ENCODE results near the gene MAP6D1. TPM values are rescaled to one million over a fixed set of nuclear protein-coding genes. Genes with fewer than 3 reads are reported as not detected.
"Not testable (repeated sequence)": the region's sequence is repeated elsewhere in the genome, so short reads cannot be mapped to it uniquely, and the experiment has no call there.

MAP6D1 gene
- total RNA-seq, 2 donors from 2014 or later = 0.98 TPM; not detected in 1

DNA sequence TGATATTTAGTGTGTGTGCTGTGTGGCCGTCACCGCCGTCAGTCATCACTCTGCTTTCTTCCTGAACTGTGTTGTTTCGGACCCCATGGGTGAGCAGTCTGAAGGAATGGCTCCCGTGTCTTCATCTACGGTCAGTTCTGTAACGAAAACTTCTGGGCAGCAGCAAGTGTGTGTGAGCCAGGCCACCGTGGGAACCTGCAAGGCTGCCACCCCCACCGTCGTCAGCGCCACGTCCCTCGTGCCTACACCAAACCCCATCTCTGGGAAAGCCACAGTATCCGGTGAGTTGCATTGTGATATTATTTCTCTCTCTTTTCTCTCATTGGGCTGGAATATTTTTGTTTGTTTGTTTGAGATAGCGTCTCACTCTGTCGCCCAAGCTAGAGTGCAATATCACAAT lies 34.7 kb downstream of the MAP6D1 start:
- no peak overlapping the region for H3K27ac ChIP-seq
- DNase-seq = no peak
- no peaks in the 10 kb centered on the region for H3K9me3 ChIP-seq
- no peaks in the 10 kb centered on the region for H3K36me3 ChIP-seq
- no peaks in the 10 kb centered on the region for H3K4me1 ChIP-seq
- intact Hi-C loops (cut with DNase I) = no loop called here
- no peak overlapping the region for H3K4me3 ChIP-seq
- TF ChIP-seq, protein P1, sequence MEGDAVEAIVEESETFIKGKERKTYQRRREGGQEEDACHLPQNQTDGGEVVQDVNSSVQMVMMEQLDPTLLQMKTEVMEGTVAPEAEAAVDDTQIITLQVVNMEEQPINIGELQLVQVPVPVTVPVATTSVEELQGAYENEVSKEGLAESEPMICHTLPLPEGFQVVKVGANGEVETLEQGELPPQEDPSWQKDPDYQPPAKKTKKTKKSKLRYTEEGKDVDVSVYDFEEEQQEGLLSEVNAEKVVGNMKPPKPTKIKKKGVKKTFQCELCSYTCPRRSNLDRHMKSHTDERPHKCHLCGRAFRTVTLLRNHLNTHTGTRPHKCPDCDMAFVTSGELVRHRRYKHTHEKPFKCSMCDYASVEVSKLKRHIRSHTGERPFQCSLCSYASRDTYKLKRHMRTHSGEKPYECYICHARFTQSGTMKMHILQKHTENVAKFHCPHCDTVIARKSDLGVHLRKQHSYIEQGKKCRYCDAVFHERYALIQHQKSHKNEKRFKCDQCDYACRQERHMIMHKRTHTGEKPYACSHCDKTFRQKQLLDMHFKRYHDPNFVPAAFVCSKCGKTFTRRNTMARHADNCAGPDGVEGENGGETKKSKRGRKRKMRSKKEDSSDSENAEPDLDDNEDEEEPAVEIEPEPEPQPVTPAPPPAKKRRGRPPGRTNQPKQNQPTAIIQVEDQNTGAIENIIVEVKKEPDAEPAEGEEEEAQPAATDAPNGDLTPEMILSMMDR (IDR thresholded peaks at IDR 0.05) = no peak
- no peaks in the 10 kb centered on the region for H3K27me3 ChIP-seq
- H3K9ac ChIP-seq (ENCODE audit: low read depth in 2 of 2, low read length in 2 of 2) = no peak overlapping the region

DNA sequence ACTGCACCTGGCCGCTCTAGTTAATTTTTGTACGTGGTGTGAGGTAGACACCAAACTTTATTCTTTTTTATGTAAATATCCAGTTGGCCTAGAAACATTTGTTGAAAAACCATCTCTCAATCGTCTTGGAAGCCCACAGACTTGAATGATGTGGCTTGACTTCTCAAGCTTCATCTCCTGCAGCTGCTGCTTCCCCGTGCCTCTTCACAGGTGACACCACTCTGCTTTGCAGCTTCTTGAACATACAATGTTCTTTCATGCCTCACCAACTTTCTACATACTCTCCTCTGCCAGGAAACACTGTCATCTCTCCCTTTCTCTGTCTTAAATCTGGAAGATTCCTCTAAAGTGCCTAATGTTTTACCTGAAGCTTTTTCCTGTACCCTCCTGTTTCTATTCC lies 35.6 kb downstream of the MAP6D1 start:
- TF ChIP-seq, protein P1 (IDR thresholded peaks at IDR 0.05) = no peak
- no peak for DNase-seq
- intact Hi-C loops (cut with DNase I) = no loop called here
- H3K9me3 ChIP-seq = no peaks in the 10 kb centered on the region
- H3K36me3 ChIP-seq = no peaks in the 10 kb centered on the region
- H3K27me3 ChIP-seq = no peaks in the 10 kb centered on the region
- H3K4me3 ChIP-seq = no peak overlapping the region
- no peaks in the 10 kb centered on the region for H3K4me1 ChIP-seq
- no peak overlapping the region for H3K27ac ChIP-seq
- H3K9ac ChIP-seq (ENCODE audit: low read depth in 2 of 2, low read length in 2 of 2) = no peak overlapping the region

DNA sequence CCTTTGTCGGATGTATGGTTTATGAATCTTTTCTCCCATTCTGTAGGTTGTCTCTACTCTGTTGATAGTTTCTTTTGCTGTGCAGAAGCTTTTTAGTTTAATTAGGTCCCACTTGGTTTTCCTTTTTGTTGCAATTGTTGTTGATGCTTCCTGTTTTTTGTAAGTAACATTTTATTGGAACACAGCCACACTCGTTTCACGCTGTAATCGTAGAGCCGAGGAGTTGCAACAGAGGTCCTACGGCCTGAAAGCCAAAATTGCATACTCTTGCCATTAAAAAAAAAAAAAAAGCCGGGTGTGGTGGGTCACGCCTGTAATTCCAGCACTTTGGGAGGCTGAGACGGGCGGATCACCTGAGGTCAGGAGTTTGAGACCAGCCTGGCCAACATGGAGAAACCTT lies 40.9 kb downstream of the MAP6D1 start:
- H3K27me3 ChIP-seq; H3K36me3 ChIP-seq; H3K9ac ChIP-seq (ENCODE audit: low read depth in 2 of 2, low read length in 2 of 2); DNase-seq; H3K27ac ChIP-seq; intact Hi-C loops (cut with DNase I); H3K4me1 ChIP-seq; H3K4me3 ChIP-seq; H3K9me3 ChIP-seq: not testable (repeated sequence)

DNA sequence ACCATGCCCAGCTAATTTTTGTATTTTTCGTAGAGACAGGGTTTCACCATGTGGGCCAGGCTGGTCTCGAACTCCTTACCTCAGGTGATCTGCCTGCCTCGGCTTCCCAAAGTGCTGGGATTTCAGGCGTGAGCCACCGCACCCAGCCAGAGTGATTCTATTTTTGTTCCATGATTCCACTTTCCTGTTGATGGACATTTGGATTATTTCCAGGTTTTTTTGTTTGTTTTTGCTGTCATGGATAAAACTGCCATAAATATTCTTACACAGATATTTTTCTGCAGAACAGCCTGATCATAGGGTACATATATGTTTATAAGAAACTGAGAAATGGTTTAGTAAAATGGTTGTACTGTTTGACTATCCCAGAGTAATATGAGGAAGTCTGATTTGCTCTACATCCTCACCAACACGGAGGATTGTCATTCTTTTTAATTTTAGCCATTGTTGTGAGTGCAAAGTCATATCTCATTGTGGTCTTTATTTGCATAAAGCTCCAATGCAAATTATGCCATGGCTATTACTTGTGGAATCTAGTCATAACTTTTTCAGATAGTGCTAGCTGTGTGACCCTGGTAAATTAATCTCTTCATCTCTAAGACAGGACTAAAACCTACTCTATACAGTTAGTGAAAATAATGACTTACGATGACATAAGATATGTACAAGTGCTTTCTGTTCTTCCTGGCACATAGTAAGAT lies 42.7 kb downstream of the MAP6D1 start:
- no peak overlapping the region for H3K4me3 ChIP-seq
- H3K4me1 ChIP-seq = no peaks in the 10 kb centered on the region
- H3K36me3 ChIP-seq = no peaks in the 10 kb centered on the region
- DNase-seq = no peak
- intact Hi-C loops (cut with DNase I) = no loop called here
- no peak overlapping the region for H3K27ac ChIP-seq
- TF ChIP-seq, protein P1 (IDR thresholded peaks at IDR 0.05) = no peak
- no peak overlapping the region for H3K9ac ChIP-seq (ENCODE audit: low read depth in 2 of 2, low read length in 2 of 2)
- H3K9me3 ChIP-seq = no peaks in the 10 kb centered on the region
- H3K27me3 ChIP-seq = no peaks in the 10 kb centered on the region

DNA sequence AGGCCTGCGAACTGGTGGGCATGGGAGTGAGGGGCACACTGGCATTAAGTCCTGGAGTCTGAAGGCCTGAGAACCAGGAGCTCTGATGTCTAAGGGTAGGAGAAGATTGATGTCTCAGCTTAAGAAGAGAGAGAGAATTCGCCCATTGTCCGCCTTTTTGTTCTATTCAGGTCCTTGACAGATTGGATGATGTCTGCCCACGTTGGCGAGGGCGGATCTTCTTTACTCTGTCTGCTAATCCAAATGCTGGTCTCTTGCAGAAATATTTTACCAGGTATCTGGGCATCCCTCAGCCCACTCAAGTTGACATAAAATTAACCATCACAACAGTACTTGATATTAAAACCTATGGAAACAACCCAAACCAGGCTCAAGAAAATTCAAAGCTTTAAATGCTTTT lies 44.1 kb downstream of the MAP6D1 start:
- Histone ChIP-seq H3K27ac (no peak overlapping the region), H3K4me1 (no peaks in the 10 kb centered on the region), H3K9ac (ENCODE audit: low read depth in 2 of 2, low read length in 2 of 2) (no peak overlapping the region), H3K9me3 (no peaks in the 10 kb centered on the region), H3K27me3 (no peaks in the 10 kb centered on the region), H3K4me3 (no peak overlapping the region), H3K36me3 (no peaks in the 10 kb centered on the region)
- TF ChIP-seq, protein P1 (IDR thresholded peaks at IDR 0.05) = no peak
- intact Hi-C loops (cut with DNase I) = no loop called here
- DNase-seq = no peak

DNA sequence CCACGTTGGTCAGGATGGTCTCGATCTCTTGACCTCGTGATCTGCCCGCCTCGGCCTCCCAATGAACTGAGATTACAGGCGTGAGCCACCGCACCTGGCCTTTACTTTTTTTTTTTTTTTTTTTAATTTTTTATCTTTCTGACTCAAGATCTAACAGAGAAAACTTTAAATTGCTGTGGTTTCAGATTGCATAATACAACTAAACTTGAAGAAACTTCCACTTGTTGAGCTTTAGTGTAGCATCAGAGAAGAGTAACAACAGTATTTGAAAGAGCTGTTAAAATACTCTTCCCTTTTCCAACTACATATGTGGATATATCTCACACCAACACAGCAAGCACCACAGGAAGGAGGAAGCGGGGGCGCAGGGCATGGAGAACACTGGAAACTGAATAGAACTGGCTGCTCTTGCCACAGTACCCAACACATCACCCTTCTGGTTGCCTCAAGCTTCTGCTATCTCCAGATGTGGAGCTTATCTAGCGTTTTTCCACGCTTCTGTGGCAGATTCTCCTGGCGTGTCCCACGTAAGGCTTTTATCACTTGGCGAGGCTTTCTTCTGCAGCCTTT lies 45.4 kb downstream of the MAP6D1 start:
- Histone ChIP-seq H3K4me1 (no peaks in the 10 kb centered on the region), H3K9ac (ENCODE audit: low read depth in 2 of 2, low read length in 2 of 2) (no peak overlapping the region), H3K9me3 (no peaks in the 10 kb centered on the region), H3K36me3 (no peaks in the 10 kb centered on the region), H3K27ac (no peak overlapping the region), H3K27me3 (no peaks in the 10 kb centered on the region), H3K4me3 (no peak overlapping the region)
- intact Hi-C loops (cut with DNase I) = no loop called here
- TF ChIP-seq, protein P1 (IDR thresholded peaks at IDR 0.05) = no peak
- no peak for DNase-seq

Measured in colonic mucosa (tissue), 4 donors.